Keratinocyte (primary cell): ENCODE measurements around the gene L3MBTL4. TPM values are rescaled to one million over a fixed set of nuclear protein-coding genes. Genes with fewer than 3 reads are reported as not detected.

Source experiments
- DNase-seq: peaks from one replicate; pipeline ENCODE4 v3.0.0-alpha.2; 2011; ENCODE audit warnings: low read depth, missing footprints, low spot score
- FAIRE-seq: peaks from 2 replicates; lab custom pipeline; 2011; peaks lifted over from hg19 to GRCh38; lab: Jason Lieb, UNC
- H2AFZ ChIP-seq: 2 replicates; pipeline ENCODE4 v1.6.0; 2012; ENCODE audit warnings: low read length, control low read depth, inconsistent platforms; ENCODE audit not compliant: control insufficient read depth
- H3K27ac ChIP-seq: 2 replicates; pipeline ENCODE4 v1.5.1; 2011; ENCODE audit warnings: low read length; ENCODE audit not compliant: control insufficient read depth, insufficient read depth
- H3K27me3 ChIP-seq: 3 replicates; pipeline ENCODE4 v1.6.0; 2011; ENCODE audit warnings: low read length; ENCODE audit not compliant: control insufficient read depth, insufficient read depth; ENCODE audit errors: extremely low read depth
- H3K36me3 ChIP-seq, 2 experiments: 2 replicates in 1 of 2; 3 replicates in 1 of 2; pipeline ENCODE4 v1.5.1; 2011; ENCODE audit warnings: low read length in 2 of 2, mild to moderate bottlenecking in 1 of 2; ENCODE audit not compliant: control insufficient read depth in 2 of 2, insufficient read depth in 2 of 2; ENCODE audit errors: extremely low read depth in 1 of 2
- H3K4me1 ChIP-seq: 3 replicates; pipeline ENCODE4 v1.5.1; 2011; ENCODE audit warnings: low read length; ENCODE audit not compliant: control insufficient read depth, insufficient read depth; ENCODE audit errors: extremely low read depth
- H3K4me2 ChIP-seq: 3 replicates; pipeline ENCODE4 v1.6.0; 2011; ENCODE audit warnings: low read depth, low read length; ENCODE audit not compliant: control insufficient read depth, insufficient read depth; ENCODE audit errors: extremely low read depth
- H3K4me3 ChIP-seq, 3 experiments: fragments of 200-600 bp in 1 of 3; sonication (generic) in 1 of 3; 2 replicates in 2 of 3; 3 replicates in 1 of 3; pipeline ENCODE4 v1.5.1; 2011 to 2016; ENCODE audit warnings: low read length in 3 of 3, mild to moderate bottlenecking in 3 of 3, control low read depth in 2 of 3, inconsistent platforms in 1 of 3, low read depth in 1 of 3, mixed read lengths in 1 of 3, mixed run types in 1 of 3, moderate library complexity in 1 of 3; ENCODE audit not compliant: control insufficient read depth in 2 of 3, insufficient read depth in 2 of 3; ENCODE audit errors: extremely low read depth in 1 of 3
- H3K79me2 ChIP-seq: 2 replicates; pipeline ENCODE4 v1.6.0; 2012; ENCODE audit warnings: low read length; ENCODE audit not compliant: control insufficient read depth, insufficient read depth
- H3K9ac ChIP-seq: 3 replicates; pipeline ENCODE4 v1.6.0; 2011; ENCODE audit warnings: low read length; ENCODE audit not compliant: control insufficient read depth, insufficient read depth; ENCODE audit errors: extremely low read depth
- H3K9me1 ChIP-seq: 3 replicates; pipeline ENCODE4 v1.6.0; 2011; ENCODE audit warnings: low read length; ENCODE audit not compliant: control insufficient read depth, insufficient read depth; ENCODE audit errors: extremely low read depth
- H3K9me3 ChIP-seq: 2 replicates; pipeline ENCODE4 v1.5.1; 2012; ENCODE audit warnings: low read depth, low read length; ENCODE audit not compliant: control insufficient read depth
- H4K20me1 ChIP-seq: 3 replicates; pipeline ENCODE4 v1.6.0; 2011; ENCODE audit warnings: low read length; ENCODE audit not compliant: control insufficient read depth, insufficient read depth; ENCODE audit errors: extremely low read depth
- EZH2 ChIP-seq: IDR thresholded peaks from one replicate; pipeline ENCODE4 v1.6.1; 2012; ENCODE audit warnings: inconsistent platforms, mild to moderate bottlenecking, low read length, moderate library complexity
- dilution Hi-C: fragments of 300-500 bp; cut with MboI; formaldehyde crosslinking; loops from one replicate; pipeline ENCODE4 v1.7.0; 2020; ENCODE audit warnings: low sequenced_read_pairs; ENCODE audit not compliant: extremely low pct_ligation_motif_present
- polyA plus RNA-seq, 5 experiments: library from polyadenylated mRNA; depleted of rRNA in 3 of 5; stranded (reverse) in 3 of 5; stranded (forward) in 1 of 5; unstranded in 1 of 5; fragments of >200 nt; gene quantifications; 1 replicate in 1 of 5; 2 replicates in 3 of 5; 3 replicates in 1 of 5; pipeline versions ENCODE4 v1.2.1 to v1.2.3, GENCODE V29; 2011 to 2012; ENCODE audit warnings: missing spikeins in 2 of 5, low read depth in 1 of 5, low replicate concordance in 1 of 5
- TF ChIP-seq, protein P1 (sequence below), 3 experiments: IDR thresholded peaks in 1 of 3; conservative IDR thresholded peaks in 1 of 3; optimal IDR thresholded peaks in 1 of 3; 2 replicates in 2 of 3; 3 replicates in 1 of 3; pipeline versions ENCODE3 to v1.5.1; 2011; ENCODE audit warnings: low read length in 3 of 3, mild to moderate bottlenecking in 3 of 3, moderate library complexity in 2 of 3, control low read depth in 1 of 3, inconsistent platforms in 1 of 3; ENCODE audit not compliant: insufficient read depth in 2 of 3; ENCODE audit errors: extremely low read depth in 1 of 3

L3MBTL4 gene
- polyA plus RNA-seq, 1 donor (not counting 4 experiments of a cell fraction or from before 2014, with no cell fraction given): 0.17 TPM

DNA sequence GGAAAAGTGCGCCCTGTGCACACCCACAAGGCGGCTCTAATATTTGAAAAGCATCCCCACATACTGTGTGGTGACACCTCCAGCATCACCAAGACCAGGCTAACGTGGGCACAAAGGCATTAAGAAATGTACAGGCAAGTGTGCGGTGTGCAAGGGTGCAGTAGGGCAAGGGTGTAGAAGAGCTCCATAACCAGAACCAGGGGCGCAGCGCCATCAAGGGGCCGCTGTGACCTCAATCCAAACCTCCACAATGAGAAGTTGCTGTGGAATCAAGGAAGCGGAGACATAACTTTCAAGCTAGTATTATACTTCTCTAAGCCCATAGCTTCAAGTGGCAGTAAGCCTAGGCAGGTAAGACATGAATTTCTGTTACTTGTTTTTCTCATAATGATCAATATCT lies 13.0 kb downstream of the L3MBTL4 start:
- FAIRE-seq: no peak
- no peak for DNase-seq
- TF ChIP-seq, protein P1, sequence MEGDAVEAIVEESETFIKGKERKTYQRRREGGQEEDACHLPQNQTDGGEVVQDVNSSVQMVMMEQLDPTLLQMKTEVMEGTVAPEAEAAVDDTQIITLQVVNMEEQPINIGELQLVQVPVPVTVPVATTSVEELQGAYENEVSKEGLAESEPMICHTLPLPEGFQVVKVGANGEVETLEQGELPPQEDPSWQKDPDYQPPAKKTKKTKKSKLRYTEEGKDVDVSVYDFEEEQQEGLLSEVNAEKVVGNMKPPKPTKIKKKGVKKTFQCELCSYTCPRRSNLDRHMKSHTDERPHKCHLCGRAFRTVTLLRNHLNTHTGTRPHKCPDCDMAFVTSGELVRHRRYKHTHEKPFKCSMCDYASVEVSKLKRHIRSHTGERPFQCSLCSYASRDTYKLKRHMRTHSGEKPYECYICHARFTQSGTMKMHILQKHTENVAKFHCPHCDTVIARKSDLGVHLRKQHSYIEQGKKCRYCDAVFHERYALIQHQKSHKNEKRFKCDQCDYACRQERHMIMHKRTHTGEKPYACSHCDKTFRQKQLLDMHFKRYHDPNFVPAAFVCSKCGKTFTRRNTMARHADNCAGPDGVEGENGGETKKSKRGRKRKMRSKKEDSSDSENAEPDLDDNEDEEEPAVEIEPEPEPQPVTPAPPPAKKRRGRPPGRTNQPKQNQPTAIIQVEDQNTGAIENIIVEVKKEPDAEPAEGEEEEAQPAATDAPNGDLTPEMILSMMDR (optimal IDR thresholded peaks at IDR 0.05 in 1 of 3, IDR thresholded peaks at IDR 0.05 in 1 of 3, conservative IDR thresholded peaks at IDR 0.05 in 1 of 3; ENCODE audit: extremely low read depth in 1 of 3, insufficient read depth in 2 of 3, low read length in 3 of 3): no peak
- TF ChIP-seq EZH2: no peak
- no peaks in the 10 kb centered on the region for H3K9me1 ChIP-seq
- no peaks in the 10 kb centered on the region for H4K20me1 ChIP-seq
- no peak overlapping the region for H3K4me2 ChIP-seq
- no peaks in the 10 kb centered on the region for H3K9me3 ChIP-seq
- H3K79me2 ChIP-seq: no peaks in the 10 kb centered on the region
- no peak overlapping the region for H3K4me3 ChIP-seq
- H2AFZ ChIP-seq: no peak overlapping the region
- no peak overlapping the region for H3K27ac ChIP-seq
- H3K27me3 ChIP-seq: no peaks in the 10 kb centered on the region
- dilution Hi-C loops: no loop called here
- no peaks in the 10 kb centered on the region for H3K4me1 ChIP-seq
- H3K36me3 ChIP-seq: no peaks in the 10 kb centered on the region
- H3K9ac ChIP-seq: no peak overlapping the region

DNA sequence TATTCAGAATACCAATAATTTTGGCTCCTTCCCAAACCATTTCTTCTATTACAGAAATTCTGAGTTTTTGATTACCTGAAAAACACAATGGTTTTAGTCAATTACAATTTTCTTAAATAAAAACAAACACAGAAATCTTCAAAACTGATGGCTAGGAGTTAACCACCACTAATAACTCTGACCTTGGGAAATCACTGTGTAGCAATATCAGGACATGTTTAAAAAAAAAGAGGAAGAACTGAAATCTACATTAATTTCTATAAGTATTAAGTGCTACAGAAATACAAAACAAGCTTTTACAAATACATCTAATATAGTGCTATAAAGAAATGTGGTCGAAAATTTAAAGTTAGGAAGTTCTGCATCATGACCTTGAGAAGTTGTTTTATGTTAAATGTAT lies 14.9 kb downstream of the L3MBTL4 start:
- Histone ChIP-seq H3K9me3 (no peaks in the 10 kb centered on the region), H3K4me1 (no peaks in the 10 kb centered on the region), H4K20me1 (no peaks in the 10 kb centered on the region), H3K27me3 (no peaks in the 10 kb centered on the region), H3K79me2 (no peaks in the 10 kb centered on the region), H3K9ac (no peak overlapping the region), H3K27ac (no peak overlapping the region), H3K9me1 (no peaks in the 10 kb centered on the region), H3K36me3 (no peaks in the 10 kb centered on the region), H3K4me3 (no peak overlapping the region), H2AFZ (no peak overlapping the region), H3K4me2 (no peak overlapping the region)
- TF ChIP-seq, protein P1 (optimal IDR thresholded peaks at IDR 0.05 in 1 of 3, IDR thresholded peaks at IDR 0.05 in 1 of 3, conservative IDR thresholded peaks at IDR 0.05 in 1 of 3; ENCODE audit: extremely low read depth in 1 of 3, insufficient read depth in 2 of 3, low read length in 3 of 3): no peak
- TF ChIP-seq EZH2: no peak
- DNase-seq: no peak
- dilution Hi-C loops: no loop called here
- no peak for FAIRE-seq
